Thyroid gland (tissue), 4 donors: ENCODE measurements around the gene LPCAT4.

Experiments
- CTCF ChIP-seq, 6 experiments: fragments of 200-600 bp in 3 of 6; fragments of 450-650 bp in 3 of 6; sonication (generic) in 3 of 6; IDR thresholded peaks; one replicate each; pipeline ENCODE4 v1.5.1; 2016 to 2019; ENCODE audit warnings: antibody characterized with exemption in 6 of 6, mild to moderate bottlenecking in 2 of 6, inconsistent platforms in 1 of 6, moderate library complexity in 1 of 6
- POLR2A ChIP-seq, 2 donors: fragments of 450-650 bp; IDR thresholded peaks; one replicate each; pipeline ENCODE4 v1.6.1; 2017; ENCODE audit warnings: antibody characterized with exemption in 2 of 2, mild to moderate bottlenecking in 2 of 2, moderate library complexity in 1 of 2

- TF ChIP-seq CTCF (IDR thresholded peaks at IDR 0.05), result no peak
- TF ChIP-seq POLR2A (IDR thresholded peaks at IDR 0.05), result no peak
Observed at GRCh38 chr15:34341381-34342212, 25.4 kb downstream of the LPCAT4 start.
